ENCODE data around the gene PAX8. TPM values are rescaled to one million over a fixed set of nuclear protein-coding genes. Genes with fewer than 3 reads are reported as not detected.

PAX8 gene
- total and polyA plus RNA-seq, 2 of the 13 experiments (the other 11 are each of a cell fraction or from before 2014, with no cell fraction given) = 1.5 to 8.8 TPM

DNA sequence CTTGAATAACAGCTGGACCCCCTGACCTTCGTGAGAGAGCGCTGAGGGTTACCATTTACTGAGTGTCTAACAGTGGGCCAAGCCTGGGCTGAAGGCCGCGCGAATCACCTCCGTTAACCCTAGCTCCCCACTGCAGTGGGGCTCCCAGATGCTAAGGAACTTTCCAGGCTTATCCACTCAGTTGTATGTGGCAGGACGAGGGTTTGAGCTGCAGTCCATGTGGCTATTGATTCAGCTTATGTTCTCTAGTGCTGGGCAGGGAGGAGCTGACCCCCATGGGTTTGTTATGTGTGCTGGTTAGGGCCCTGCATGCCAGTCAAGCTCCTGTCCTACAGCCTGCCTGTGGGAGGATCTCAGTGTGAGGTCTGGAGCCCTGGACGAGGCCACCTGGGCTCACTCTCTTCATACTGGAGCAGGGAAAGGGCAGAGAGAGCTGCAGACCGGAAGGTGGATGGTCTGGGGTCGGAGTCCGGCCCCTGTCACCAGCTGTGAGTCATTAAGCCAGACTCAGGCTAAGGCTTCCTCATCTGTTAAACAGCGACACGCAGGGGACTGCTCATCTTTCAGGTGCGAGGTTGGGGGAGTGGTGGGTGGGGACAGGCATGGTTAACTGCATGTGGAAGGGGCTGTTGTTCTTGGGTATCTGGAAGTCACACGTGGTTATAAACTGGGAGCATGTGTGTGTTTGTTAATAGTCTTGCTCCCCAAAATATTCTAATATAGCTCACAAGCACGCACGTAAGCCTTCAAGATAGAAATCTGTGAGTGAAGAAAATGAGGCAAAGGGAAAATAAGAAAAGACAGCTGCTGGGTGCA is 98.4 kb downstream of the PAX8 start (continued):
- TF ChIP-seq, protein P1, sequence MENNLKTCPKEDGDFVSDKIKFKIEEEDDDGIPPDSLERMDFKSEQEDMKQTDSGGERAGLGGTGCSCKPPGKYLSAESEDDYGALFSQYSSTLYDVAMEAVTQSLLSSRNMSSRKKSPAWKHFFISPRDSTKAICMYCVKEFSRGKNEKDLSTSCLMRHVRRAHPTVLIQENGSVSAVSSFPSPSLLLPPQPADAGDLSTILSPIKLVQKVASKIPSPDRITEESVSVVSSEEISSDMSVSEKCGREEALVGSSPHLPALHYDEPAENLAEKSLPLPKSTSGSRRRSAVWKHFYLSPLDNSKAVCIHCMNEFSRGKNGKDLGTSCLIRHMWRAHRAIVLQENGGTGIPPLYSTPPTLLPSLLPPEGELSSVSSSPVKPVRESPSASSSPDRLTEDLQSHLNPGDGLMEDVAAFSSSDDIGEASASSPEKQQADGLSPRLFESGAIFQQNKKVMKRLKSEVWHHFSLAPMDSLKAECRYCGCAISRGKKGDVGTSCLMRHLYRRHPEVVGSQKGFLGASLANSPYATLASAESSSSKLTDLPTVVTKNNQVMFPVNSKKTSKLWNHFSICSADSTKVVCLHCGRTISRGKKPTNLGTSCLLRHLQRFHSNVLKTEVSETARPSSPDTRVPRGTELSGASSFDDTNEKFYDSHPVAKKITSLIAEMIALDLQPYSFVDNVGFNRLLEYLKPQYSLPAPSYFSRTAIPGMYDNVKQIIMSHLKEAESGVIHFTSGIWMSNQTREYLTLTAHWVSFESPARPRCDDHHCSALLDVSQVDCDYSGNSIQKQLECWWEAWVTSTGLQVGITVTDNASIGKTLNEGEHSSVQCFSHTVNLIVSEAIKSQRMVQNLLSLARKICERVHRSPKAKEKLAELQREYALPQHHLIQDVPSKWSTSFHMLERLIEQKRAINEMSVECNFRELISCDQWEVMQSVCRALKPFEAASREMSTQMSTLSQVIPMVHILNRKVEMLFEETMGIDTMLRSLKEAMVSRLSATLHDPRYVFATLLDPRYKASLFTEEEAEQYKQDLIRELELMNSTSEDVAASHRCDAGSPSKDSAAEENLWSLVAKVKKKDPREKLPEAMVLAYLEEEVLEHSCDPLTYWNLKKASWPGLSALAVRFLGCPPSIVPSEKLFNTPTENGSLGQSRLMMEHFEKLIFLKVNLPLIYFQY (CRISPR knock-in tag; IDR thresholded peaks at IDR 0.05; ENCODE audit: borderline replicate concordance) = peak; percentile 55; the same call in 1 of the 2 replicates
- TF ChIP-seq MTF2 (CRISPR knock-in tag; IDR thresholded peaks at IDR 0.05; ENCODE audit: borderline replicate concordance) (no peak), ZNF263 (CRISPR knock-in tag; IDR thresholded peaks at IDR 0.05) (peak; percentile 74; the same call in 1 of the 2 replicates), CCAR2 (optimal IDR thresholded peaks at IDR 0.05; ENCODE audit: low read depth, low read length) (no peak), CC2D1A (CRISPR knock-in tag; IDR thresholded peaks at IDR 0.05) (no peak), ZNF441 (CRISPR knock-in tag; IDR thresholded peaks at IDR 0.05; ENCODE audit: borderline replicate concordance) (peak; percentile 52; the same call in 1 of the 2 replicates), HNRNPLL (IDR thresholded peaks at IDR 0.05; ENCODE audit: low read depth, low read length, poor library complexity, severe bottlenecking) (no peak), POLR2G (IDR thresholded peaks at IDR 0.05; ENCODE audit: low read depth, low read length) (peak; percentile 51; the same call in 1 of the 2 replicates), HOXA7 (CRISPR knock-in tag; IDR thresholded peaks at IDR 0.05) (no peak), ZNF335 (CRISPR knock-in tag; IDR thresholded peaks at IDR 0.05) (peak; percentile 42; the same call in 1 of the 2 replicates), MAFK (conservative IDR thresholded peaks at IDR 0.05 in 1 of 2, IDR thresholded peaks at IDR 0.05 in 1 of 2; ENCODE audit: low read length in 2 of 2) (peak in 1 of 2 experiments; percentile 38; a peak in 2 of 4 replicates), MTA1 (CRISPR knock-in tag; IDR thresholded peaks at IDR 0.05; ENCODE audit: borderline replicate concordance) (no peak; the same call in 1 of the 2 replicates), HNF4A (CRISPR knock-in tag; IDR thresholded peaks at IDR 0.05) (peak; percentile 93), RARG (CRISPR knock-in tag; IDR thresholded peaks at IDR 0.05; ENCODE audit: low read depth) (no peak), ZMYM2 (CRISPR knock-in tag; IDR thresholded peaks at IDR 0.05) (peak; percentile 18), JDP2 (CRISPR knock-in tag; IDR thresholded peaks at IDR 0.05; ENCODE audit: borderline replicate concordance) (no peak)
- TF ChIP-seq, protein P2, sequence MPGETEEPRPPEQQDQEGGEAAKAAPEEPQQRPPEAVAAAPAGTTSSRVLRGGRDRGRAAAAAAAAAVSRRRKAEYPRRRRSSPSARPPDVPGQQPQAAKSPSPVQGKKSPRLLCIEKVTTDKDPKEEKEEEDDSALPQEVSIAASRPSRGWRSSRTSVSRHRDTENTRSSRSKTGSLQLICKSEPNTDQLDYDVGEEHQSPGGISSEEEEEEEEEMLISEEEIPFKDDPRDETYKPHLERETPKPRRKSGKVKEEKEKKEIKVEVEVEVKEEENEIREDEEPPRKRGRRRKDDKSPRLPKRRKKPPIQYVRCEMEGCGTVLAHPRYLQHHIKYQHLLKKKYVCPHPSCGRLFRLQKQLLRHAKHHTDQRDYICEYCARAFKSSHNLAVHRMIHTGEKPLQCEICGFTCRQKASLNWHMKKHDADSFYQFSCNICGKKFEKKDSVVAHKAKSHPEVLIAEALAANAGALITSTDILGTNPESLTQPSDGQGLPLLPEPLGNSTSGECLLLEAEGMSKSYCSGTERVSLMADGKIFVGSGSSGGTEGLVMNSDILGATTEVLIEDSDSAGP (CRISPR knock-in tag; IDR thresholded peaks at IDR 0.05; ENCODE audit: borderline replicate concordance) = peak; percentile 68
- TF ChIP-seq, protein P3, sequence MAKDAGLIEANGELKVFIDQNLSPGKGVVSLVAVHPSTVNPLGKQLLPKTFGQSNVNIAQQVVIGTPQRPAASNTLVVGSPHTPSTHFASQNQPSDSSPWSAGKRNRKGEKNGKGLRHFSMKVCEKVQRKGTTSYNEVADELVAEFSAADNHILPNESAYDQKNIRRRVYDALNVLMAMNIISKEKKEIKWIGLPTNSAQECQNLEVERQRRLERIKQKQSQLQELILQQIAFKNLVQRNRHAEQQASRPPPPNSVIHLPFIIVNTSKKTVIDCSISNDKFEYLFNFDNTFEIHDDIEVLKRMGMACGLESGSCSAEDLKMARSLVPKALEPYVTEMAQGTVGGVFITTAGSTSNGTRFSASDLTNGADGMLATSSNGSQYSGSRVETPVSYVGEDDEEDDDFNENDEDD (CRISPR knock-in tag; IDR thresholded peaks at IDR 0.05; ENCODE audit: borderline replicate concordance) = peak; percentile 37; the same call in 1 of the 2 replicates
